Activated CD4-positive, alpha-beta T cell treated with anti-CD3 and anti-CD28 coated beads for 24 hours (primary cell): ENCODE data around the gene ADH5.
"Not testable (repeated sequence)": the region's sequence is repeated elsewhere in the genome, so short reads cannot be mapped to it uniquely, and the experiment has no call there.

Experiments
- DNase-seq, 2 donors: peaks; one replicate each; pipeline ENCODE4 v3.0.0-alpha.2; 2020; ENCODE audit warnings: low read depth in 2 of 2

The ADH5 gene

DNA sequence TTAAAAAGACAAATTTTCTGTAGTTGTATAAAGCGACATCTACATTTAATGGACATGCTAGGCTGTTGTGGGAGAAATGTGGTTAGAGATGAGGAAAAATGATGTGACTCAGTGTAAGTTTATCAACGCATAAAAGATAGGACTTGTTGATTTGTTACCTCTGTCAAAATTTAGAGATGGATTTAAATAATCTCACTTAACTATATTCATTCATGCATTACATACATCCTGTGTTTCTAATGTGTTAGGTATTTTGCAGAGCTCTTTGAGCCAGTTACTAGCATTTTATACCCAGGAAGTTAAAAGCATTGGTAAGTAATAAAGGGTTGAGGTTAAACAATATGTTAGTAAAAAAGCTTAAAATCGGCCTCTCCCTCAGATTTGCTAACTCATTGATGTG lies 58.7 kb downstream of the ADH5 start:
- no peak for DNase-seq

DNA sequence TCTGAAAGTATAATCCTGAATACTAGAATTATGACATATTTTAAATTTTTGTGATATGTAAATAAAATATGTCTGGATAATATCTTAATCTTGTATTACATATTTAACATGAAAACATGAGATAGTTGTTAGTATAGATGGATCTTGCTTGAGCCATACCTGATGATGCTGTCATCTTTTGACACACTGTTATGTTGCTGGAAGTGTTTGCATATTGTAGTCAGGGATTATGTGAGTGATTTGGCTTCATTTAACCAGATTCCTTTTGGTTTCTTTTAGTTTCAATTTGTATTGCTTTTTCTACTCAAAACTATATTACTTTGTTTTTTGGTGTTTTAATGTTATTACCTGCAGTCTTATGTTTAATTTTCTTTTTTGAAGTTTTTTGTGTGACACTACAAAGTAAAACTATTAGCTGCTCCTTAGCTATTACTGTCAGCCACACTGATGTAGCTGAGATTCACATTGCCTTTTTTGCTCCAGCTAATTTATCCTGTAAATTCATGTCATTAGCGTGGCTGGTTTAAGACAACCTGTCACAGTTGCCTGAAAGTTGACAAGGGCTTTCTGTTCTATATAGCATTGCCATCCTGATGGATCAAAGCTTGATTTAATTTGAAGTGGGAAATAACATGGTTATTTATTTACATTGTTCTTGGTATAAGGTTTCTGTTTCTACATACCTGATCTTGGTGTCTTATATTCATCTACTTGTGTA lies 59.4 kb downstream of the ADH5 start:
- no peak for DNase-seq

DNA sequence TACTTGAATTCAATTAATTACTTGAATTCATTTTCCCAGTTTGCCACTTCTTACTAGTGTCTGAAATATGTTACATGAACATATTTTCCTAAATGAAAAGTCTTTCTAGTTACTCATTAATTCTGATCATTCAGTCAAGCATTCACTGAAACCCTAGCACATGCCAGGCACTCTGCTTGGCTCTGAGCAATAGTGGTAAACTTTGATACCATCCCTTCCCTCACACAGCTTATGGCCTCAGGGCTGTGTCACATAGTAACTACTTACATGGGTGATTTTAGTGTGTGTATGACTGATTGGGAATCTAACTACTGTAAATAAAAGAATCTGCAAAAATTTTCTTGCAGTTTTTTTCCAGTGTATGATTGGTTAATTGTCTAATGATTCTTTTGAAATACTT lies 60.4 kb downstream of the ADH5 start:
- no peak for DNase-seq

DNA sequence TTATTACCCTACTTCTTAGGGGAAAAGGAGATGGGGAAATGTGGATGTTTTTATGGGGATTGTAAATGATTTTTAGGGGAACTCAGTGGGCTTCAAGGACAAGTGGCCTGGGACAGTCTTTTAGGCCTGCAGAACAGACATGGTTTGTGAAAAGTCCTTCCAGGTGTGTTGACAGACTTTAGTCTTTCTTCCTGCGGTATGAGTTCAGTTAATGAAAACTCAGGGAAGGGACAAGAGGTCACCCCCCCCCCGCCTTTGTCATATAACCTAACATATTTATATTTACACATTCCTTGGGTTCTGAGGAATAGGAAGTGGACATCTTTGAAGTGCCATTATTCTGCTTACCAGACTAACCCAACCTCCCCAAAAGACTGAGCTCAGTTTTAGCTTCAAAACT lies 61.3 kb downstream of the ADH5 start:
- no peak for DNase-seq

DNA sequence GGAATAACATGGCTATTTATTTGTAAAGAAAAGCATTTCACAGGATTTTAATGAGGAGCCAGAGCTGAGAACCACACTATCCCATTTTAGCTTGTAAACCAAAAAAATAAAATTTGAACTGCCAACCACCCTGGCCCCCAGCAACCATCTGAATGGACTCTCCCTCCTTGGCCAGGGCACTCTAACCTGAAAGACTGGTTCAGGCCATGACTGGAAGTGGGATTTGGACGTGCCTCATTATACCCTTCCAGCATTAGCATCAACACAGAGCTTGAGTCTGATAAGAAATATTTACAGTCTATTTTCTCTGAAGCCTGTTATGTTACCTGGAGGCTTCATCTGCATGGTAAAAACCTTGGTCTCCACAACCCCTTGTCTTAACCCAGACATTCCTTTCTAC lies 63.1 kb downstream of the ADH5 start:
- no peak for DNase-seq

DNA sequence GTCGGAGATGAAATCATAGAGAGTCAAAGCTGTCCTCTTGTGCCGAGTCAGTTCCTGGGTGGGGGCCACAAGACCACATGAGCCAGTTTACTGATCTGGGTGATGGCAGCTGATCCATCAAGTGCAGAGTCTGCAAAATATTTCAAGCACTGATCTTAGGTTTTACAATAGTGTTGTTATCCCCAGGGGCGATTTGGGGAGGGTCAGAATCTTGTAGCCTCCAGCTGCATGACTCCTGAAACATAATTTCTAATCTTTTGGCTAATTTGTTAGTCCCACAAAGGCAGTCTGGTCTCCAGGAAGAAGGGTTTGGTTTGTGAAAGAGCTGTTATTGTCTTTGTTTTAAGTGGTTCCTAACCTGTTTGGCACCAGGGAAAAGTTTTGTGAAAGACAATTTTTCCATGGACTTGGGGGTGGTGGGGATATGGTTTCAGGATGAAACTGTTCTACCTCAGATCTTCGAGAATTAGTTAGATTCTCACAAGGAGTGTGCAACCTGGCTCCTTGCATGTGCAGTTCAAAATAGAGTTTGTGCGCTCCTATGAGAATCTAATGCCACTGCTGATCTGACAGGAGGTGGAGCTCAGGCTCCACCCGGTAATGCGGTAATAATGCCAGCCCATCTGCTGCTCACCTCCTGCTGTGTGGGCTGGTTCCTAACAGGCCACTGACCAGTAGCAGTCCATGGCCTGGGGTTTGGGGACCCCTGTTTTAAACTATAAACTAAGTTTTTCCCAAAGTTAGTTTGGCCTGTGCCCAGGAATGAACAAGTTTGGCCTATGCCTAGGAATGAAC lies 63.9 kb downstream of the ADH5 start:
- DNase-seq: no peak

DNA sequence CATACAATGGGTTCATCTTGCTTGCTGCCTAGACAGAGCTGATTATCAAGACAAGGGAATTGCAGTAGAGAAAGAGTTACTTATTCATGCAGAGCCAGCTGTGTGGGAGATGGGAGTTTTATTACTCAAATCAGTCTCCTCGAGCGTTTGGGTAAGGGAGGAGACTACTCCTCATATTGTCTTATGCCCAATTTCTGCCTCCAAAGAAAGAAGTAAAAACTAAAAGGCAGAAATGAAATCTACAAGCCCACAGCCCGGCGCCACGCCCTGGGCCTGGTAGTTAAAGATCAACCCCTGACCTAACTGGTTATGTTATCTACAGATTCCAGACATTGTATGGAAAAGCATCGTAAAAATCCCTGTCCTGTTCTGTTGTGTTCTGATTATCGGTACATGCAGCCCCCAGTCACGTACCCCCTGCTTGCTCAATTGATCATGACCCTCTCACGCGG lies 64.8 kb downstream of the ADH5 start:
- DNase-seq: not testable (repeated sequence)

DNA sequence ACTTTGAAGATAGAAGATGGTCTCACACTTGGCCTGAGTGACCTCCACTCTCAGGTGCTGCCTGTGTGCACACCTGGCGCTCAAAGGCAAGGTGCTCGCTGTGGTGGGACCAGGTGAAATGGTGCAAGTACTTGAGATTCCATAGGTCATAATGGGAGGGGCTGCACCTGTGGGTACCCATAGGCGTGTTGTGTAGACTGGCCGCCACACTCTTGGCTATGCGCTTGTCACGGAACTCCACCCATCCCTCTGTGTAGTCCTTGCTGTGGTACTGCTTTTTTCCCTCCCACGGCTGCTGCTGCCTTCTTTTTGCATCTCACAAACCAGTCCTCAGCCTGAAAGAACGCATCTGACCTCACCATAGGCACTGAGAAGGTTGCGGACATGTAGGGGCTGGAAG lies 66.0 kb downstream of the ADH5 start:
- DNase-seq: no peak

DNA sequence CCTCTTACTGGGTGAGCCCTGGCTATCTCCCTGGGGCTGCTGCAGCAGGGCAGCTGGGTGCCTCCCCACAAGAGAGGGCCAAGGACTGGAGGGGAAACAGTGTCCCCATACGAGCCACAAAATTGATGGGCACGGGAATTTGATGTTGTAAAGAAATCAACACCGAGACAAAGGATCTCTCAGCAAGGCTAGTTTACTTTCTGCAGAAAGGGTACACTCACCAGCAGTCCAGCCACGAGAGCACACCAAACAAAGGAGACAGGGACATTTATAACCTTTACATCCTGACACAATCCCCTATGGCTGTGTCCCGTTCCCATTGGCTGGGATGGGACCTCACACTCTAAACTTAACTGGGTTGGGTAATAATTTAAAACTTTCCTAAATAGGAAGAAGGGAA lies 67.2 kb downstream of the ADH5 start:
- no peak for DNase-seq
